Measurements from ENCODE around the gene JARID2. TPM values are rescaled to one million over a fixed set of nuclear protein-coding genes. Genes with fewer than 3 reads are reported as not detected.

Gene JARID2
- total and polyA plus RNA-seq, 2 of the 4 experiments (the other 2 are of a cell fraction), result 9.6 to 12.9 TPM

GRCh38 chr6:15380351-15380750 lies 134.5 kb downstream of the JARID2 start:
- H3K23ac ChIP-seq (ENCODE audit: low read depth, low read length), result no peak overlapping the region
- H3K4me3 ChIP-seq (ENCODE audit: insufficient read depth, low read depth, low read length), result no peak overlapping the region
- H3K27ac ChIP-seq (ENCODE audit: insufficient read depth, low read length), result no peak overlapping the region
- POLR2A ChIA-PET (ENCODE audit: unreplicated experiment), result no interaction called here
- DNase-seq, result no peak
- peaks cover 11% of the 10 kb centered on the region; the same call in 1 of the 2 replicates for H3K9me1 ChIP-seq (ENCODE audit: insufficient read depth, low read length)
- H3K4me1 ChIP-seq (ENCODE audit: control insufficient read depth, insufficient read depth, low read length), result peaks cover 4% of the 10 kb centered on the region; the same call in 1 of the 2 replicates
- H2BK5ac ChIP-seq (ENCODE audit: low read depth, low read length, poor library complexity, severe bottlenecking), result no peak overlapping the region
- H2BK15ac ChIP-seq (ENCODE audit: low read depth, low read length), result no peak overlapping the region
- no peak for TF ChIP-seq SMC3 (IDR thresholded peaks at IDR 0.05; ENCODE audit: low read depth, low read length)
- TF ChIP-seq MAFK (IDR thresholded peaks at IDR 0.05; ENCODE audit: low read depth, low read length), result no peak
- no peak for TF ChIP-seq NFE2L2 (IDR thresholded peaks at IDR 0.05; ENCODE audit: low read depth, low read length)
- TF ChIP-seq POLR2A (IDR thresholded peaks at IDR 0.05; ENCODE audit: low read depth, low read length), result no peak
- no peak for TF ChIP-seq CHD1 (IDR thresholded peaks at IDR 0.05; ENCODE audit: low read depth, low read length)
- TF ChIP-seq BHLHE40 (IDR thresholded peaks at IDR 0.05; ENCODE audit: low read depth, low read length), result no peak
- no peak for TF ChIP-seq RFX5 (IDR thresholded peaks at IDR 0.05; ENCODE audit: low read depth, low read length)
- TF ChIP-seq ELK1 (IDR thresholded peaks at IDR 0.05; ENCODE audit: borderline replicate concordance, low read depth, low read length), result no peak
- TF ChIP-seq, protein P1, sequence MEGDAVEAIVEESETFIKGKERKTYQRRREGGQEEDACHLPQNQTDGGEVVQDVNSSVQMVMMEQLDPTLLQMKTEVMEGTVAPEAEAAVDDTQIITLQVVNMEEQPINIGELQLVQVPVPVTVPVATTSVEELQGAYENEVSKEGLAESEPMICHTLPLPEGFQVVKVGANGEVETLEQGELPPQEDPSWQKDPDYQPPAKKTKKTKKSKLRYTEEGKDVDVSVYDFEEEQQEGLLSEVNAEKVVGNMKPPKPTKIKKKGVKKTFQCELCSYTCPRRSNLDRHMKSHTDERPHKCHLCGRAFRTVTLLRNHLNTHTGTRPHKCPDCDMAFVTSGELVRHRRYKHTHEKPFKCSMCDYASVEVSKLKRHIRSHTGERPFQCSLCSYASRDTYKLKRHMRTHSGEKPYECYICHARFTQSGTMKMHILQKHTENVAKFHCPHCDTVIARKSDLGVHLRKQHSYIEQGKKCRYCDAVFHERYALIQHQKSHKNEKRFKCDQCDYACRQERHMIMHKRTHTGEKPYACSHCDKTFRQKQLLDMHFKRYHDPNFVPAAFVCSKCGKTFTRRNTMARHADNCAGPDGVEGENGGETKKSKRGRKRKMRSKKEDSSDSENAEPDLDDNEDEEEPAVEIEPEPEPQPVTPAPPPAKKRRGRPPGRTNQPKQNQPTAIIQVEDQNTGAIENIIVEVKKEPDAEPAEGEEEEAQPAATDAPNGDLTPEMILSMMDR (conservative IDR thresholded peaks at IDR 0.05; ENCODE audit: low read depth, low read length), result no peak
- TF ChIP-seq MAZ (IDR thresholded peaks at IDR 0.05; ENCODE audit: borderline replicate concordance, low read depth, low read length), result no peak
- no peak for TF ChIP-seq RCOR1 (IDR thresholded peaks at IDR 0.05; ENCODE audit: insufficient replicate concordance, low read length)
- no peak overlapping the region for H3K56ac ChIP-seq (ENCODE audit: extremely low read depth, insufficient read depth, low read length)
- no peak overlapping the region for H2BK20ac ChIP-seq (ENCODE audit: low read depth, low read length)
- CTCF ChIA-PET, result interaction anchor here (0.7 kb wide), 1 partner anchor 9 kb away, joined by 3 read pairs; no protein-coding TSS in a partner anchor
- no peak overlapping the region for H4K8ac ChIP-seq (ENCODE audit: low read depth in 2 of 2, low read length in 2 of 2)
- ATAC-seq (ENCODE audit: low read depth), result no peak
- H3K4me2 ChIP-seq (ENCODE audit: low read depth, low read length), result no peak overlapping the region
- no peak overlapping the region for H3K9ac ChIP-seq (ENCODE audit: low read depth, low read length)
- intact Hi-C loops (cut with micrococcal nuclease), result no loop called here
- no peaks in the 10 kb centered on the region; the same call in 1 of the 2 replicates for H3K36me3 ChIP-seq (ENCODE audit: control insufficient read depth, insufficient read depth, low read length)
- H4K20me1 ChIP-seq (ENCODE audit: insufficient read depth, low read length), result peaks cover 93% of the 10 kb centered on the region
- in situ Hi-C loops (cut with MboI; ENCODE audit: low sequenced_read_pairs), result loop anchor here (10.0 to 25.0 kb wide), 2 partner anchors 126 to 1468 kb away; partner anchors contain the start of gene RNF182
- H2AK5ac ChIP-seq (ENCODE audit: low read depth, low read length), result no peak overlapping the region
- H3K14ac ChIP-seq (replicated peaks; ENCODE audit: low read depth, low read length), result no peak overlapping the region
- no peak overlapping the region for H3K4ac ChIP-seq (ENCODE audit: low read depth, low read length)
- WGBS, 2 experiments (ENCODE audit: extremely low coverage in 2 of 2, insufficient read length in 1 of 2), result no CpG with 5 or more reads among the region's 4 CpGs
- H2AK9ac ChIP-seq (replicated peaks; ENCODE audit: low read depth, low read length, poor library complexity), result no peak overlapping the region
- H3K9me3 ChIP-seq (ENCODE audit: control insufficient read depth, insufficient read depth, low read length), result no peaks in the 10 kb centered on the region
- no peaks in the 10 kb centered on the region for H3K27me3 ChIP-seq (ENCODE audit: control insufficient read depth, insufficient read depth, low read length)
- dilution Hi-C loops (cut with HindIII; ENCODE audit: low sequenced_read_pairs, unreplicated experiment), result no loop called here
- no peak overlapping the region for H2BK120ac ChIP-seq (ENCODE audit: low read depth, low read length)
- H3K18ac ChIP-seq (ENCODE audit: low read depth, low read length), result no peak overlapping the region
- peaks cover 21 to 93% of the 10 kb centered on the region in 2 experiments for H3K79me1 ChIP-seq (ENCODE audit: low read depth in 1 of 2, low read length in 2 of 2)
- no peak overlapping the region for H2AFZ ChIP-seq (replicated peaks; ENCODE audit: low read length, poor library complexity)
- no peak overlapping the region for H4K91ac ChIP-seq (ENCODE audit: insufficient read depth, low read depth, low read length)
- H4K5ac ChIP-seq (ENCODE audit: low read depth, low read length), result no peak overlapping the region
- BruUV-seq (replicated peaks), result no TSS peak
